Activated naive CD8-positive, alpha-beta T cell treated with anti-CD3 and anti-CD28 coated beads, Interleukin-2, amount 10 ng/mL, durations not matched to agents 7 days and 5 days (primary cell): ENCODE data around the gene FHIT. TPM values are rescaled to one million over a fixed set of nuclear protein-coding genes. Genes with fewer than 3 reads are reported as not detected.

ENCODE experiments used
- ATAC-seq: fragments of 150-1000 bp; cut with Tn5 transposase; one replicate; pipeline ENCODE4 v1.10.0; 2021; ENCODE audit warnings: low read depth, moderate library complexity
- POLR2A ChIA-PET: fragments of 350-600 bp; sonication (Branson Sonifier 250); formaldehyde crosslinking; loops from one replicate; lab custom pipeline; 2021; ENCODE audit warnings: antibody characterized with exemption; lab: Charles Lee
- DNase-seq: peaks from one replicate; pipeline ENCODE4 v3.0.0; 2021
- H3K27ac Mint-ChIP-seq: one replicate; pipeline ENCODE4 v1.8.0; 2022; ENCODE audit warnings: mild to moderate bottlenecking, mixed read lengths
- H3K27me3 Mint-ChIP-seq: one replicate; pipeline ENCODE4 v1.8.0; 2022; ENCODE audit warnings: mild to moderate bottlenecking, moderate library complexity, mixed read lengths
- H3K36me3 Mint-ChIP-seq: one replicate; pipeline ENCODE4 v1.8.0; 2021; ENCODE audit warnings: mild to moderate bottlenecking, mixed read lengths
- H3K4me1 Mint-ChIP-seq: one replicate; pipeline ENCODE4 v1.8.0; 2021; ENCODE audit warnings: mixed read lengths
- H3K4me3 Mint-ChIP-seq: one replicate; pipeline ENCODE4 v1.8.0; 2022; ENCODE audit warnings: mild to moderate bottlenecking, moderate library complexity, mixed read lengths
- H3K9me3 Mint-ChIP-seq: one replicate; pipeline ENCODE4 v1.8.0; 2021; ENCODE audit warnings: mixed read lengths
- total RNA-seq, 2 experiments: library from RNA; stranded (reverse); gene quantifications; one replicate each; pipeline ENCODE4 v1.2.3, GENCODE V29; 2021

The FHIT gene
- total RNA-seq, 2 experiments from 2014 or later: 3.7 to 5.8 TPM

- Mint-ChIP-seq H3K36me3 (no peaks in the 10 kb centered on the region), H3K4me1 (no peaks in the 10 kb centered on the region), H3K27me3 (no peaks in the 10 kb centered on the region), H3K9me3 (peaks cover 2% of the 10 kb centered on the region), H3K4me3 (no peak overlapping the region), H3K27ac (no peak overlapping the region)
- no peak for DNase-seq
- POLR2A ChIA-PET: no interaction called here
- no peak for ATAC-seq
Measured at GRCh38 chr3:60743631-60744164, 507.6 kb downstream of the FHIT start.

- no peaks in the 10 kb centered on the region for H3K36me3 Mint-ChIP-seq
- H3K27me3 Mint-ChIP-seq: no peaks in the 10 kb centered on the region
- no peaks in the 10 kb centered on the region for H3K9me3 Mint-ChIP-seq
- no peak for ATAC-seq
- H3K4me3 Mint-ChIP-seq: no peak overlapping the region
- POLR2A ChIA-PET: no interaction called here
- DNase-seq: no peak
- H3K4me1 Mint-ChIP-seq: no peaks in the 10 kb centered on the region
- no peak overlapping the region for H3K27ac Mint-ChIP-seq
Measured at GRCh38 chr3:60742606-60743145, 508.6 kb downstream of the FHIT start.

- Mint-ChIP-seq H3K9me3 (peaks cover 5% of the 10 kb centered on the region), H3K27ac (no peak overlapping the region), H3K27me3 (no peaks in the 10 kb centered on the region), H3K4me3 (no peak overlapping the region), H3K36me3 (no peaks in the 10 kb centered on the region), H3K4me1 (no peaks in the 10 kb centered on the region)
- ATAC-seq (no peak), DNase-seq (no peak)
- POLR2A ChIA-PET: no interaction called here
Measured at GRCh38 chr3:60737633-60738399, 513.4 kb downstream of the FHIT start.

- DNase-seq (no peak), ATAC-seq (no peak)
- Mint-ChIP-seq H3K4me1 (no peaks in the 10 kb centered on the region), H3K27ac (no peak overlapping the region), H3K9me3 (peaks cover 7% of the 10 kb centered on the region), H3K27me3 (no peaks in the 10 kb centered on the region), H3K36me3 (no peaks in the 10 kb centered on the region), H3K4me3 (no peak overlapping the region)
- POLR2A ChIA-PET: no interaction called here
Measured at GRCh38 chr3:60730371-60730770, 520.9 kb downstream of the FHIT start.

- Mint-ChIP-seq H3K36me3 (no peaks in the 10 kb centered on the region), H3K27ac (no peak overlapping the region), H3K27me3 (no peaks in the 10 kb centered on the region), H3K4me1 (no peaks in the 10 kb centered on the region), H3K4me3 (no peak overlapping the region), H3K9me3 (peaks cover 7% of the 10 kb centered on the region)
- no peak for ATAC-seq
- DNase-seq: no peak
- POLR2A ChIA-PET: no interaction called here
Measured at GRCh38 chr3:60729056-60729455, 522.2 kb downstream of the FHIT start.

GRCh38 chr3:60728006-60728405 is 523.2 kb downstream of the FHIT start:
- H3K4me1 Mint-ChIP-seq: no peaks in the 10 kb centered on the region
- ATAC-seq: no peak
- no peak overlapping the region for H3K4me3 Mint-ChIP-seq
- H3K36me3 Mint-ChIP-seq: no peaks in the 10 kb centered on the region
- peaks cover 3% of the 10 kb centered on the region for H3K9me3 Mint-ChIP-seq
- H3K27ac Mint-ChIP-seq: no peak overlapping the region
- POLR2A ChIA-PET: no interaction called here
- DNase-seq: no peak
- H3K27me3 Mint-ChIP-seq: no peaks in the 10 kb centered on the region

- Mint-ChIP-seq H3K27me3 (no peaks in the 10 kb centered on the region), H3K9me3 (peaks cover 1% of the 10 kb centered on the region), H3K36me3 (no peaks in the 10 kb centered on the region), H3K27ac (no peak overlapping the region), H3K4me3 (no peak overlapping the region), H3K4me1 (no peaks in the 10 kb centered on the region)
- ATAC-seq (no peak), DNase-seq (no peak)
- POLR2A ChIA-PET: no interaction called here
Measured at GRCh38 chr3:60720736-60721135, 530.5 kb downstream of the FHIT start.

- no peak for ATAC-seq
- no peak for DNase-seq
- H3K27ac Mint-ChIP-seq: no peak overlapping the region
- H3K27me3 Mint-ChIP-seq: no peaks in the 10 kb centered on the region
- no peak overlapping the region for H3K4me3 Mint-ChIP-seq
- POLR2A ChIA-PET: no interaction called here
- peaks cover 4% of the 10 kb centered on the region for H3K9me3 Mint-ChIP-seq
- H3K36me3 Mint-ChIP-seq: no peaks in the 10 kb centered on the region
- H3K4me1 Mint-ChIP-seq: no peaks in the 10 kb centered on the region
Measured at GRCh38 chr3:60716573-60716972, 534.7 kb downstream of the FHIT start.

- H3K27me3 Mint-ChIP-seq: no peaks in the 10 kb centered on the region
- H3K4me1 Mint-ChIP-seq: no peaks in the 10 kb centered on the region
- DNase-seq: no peak
- peaks cover 5% of the 10 kb centered on the region for H3K9me3 Mint-ChIP-seq
- H3K27ac Mint-ChIP-seq: no peak overlapping the region
- POLR2A ChIA-PET: no interaction called here
- ATAC-seq: no peak
- no peak overlapping the region for H3K4me3 Mint-ChIP-seq
- no peaks in the 10 kb centered on the region for H3K36me3 Mint-ChIP-seq
Measured at GRCh38 chr3:60708191-60708975, 542.9 kb downstream of the FHIT start.

GRCh38 chr3:60707452-60708020 is 543.7 kb downstream of the FHIT start:
- H3K9me3 Mint-ChIP-seq: peaks cover 5% of the 10 kb centered on the region
- no peaks in the 10 kb centered on the region for H3K4me1 Mint-ChIP-seq
- POLR2A ChIA-PET: no interaction called here
- no peaks in the 10 kb centered on the region for H3K36me3 Mint-ChIP-seq
- H3K27me3 Mint-ChIP-seq: no peaks in the 10 kb centered on the region
- no peak for DNase-seq
- no peak for ATAC-seq
- H3K4me3 Mint-ChIP-seq: no peak overlapping the region
- H3K27ac Mint-ChIP-seq: no peak overlapping the region

- DNase-seq (no peak), ATAC-seq (no peak)
- no peaks in the 10 kb centered on the region for H3K4me1 Mint-ChIP-seq
- H3K27ac Mint-ChIP-seq: no peak overlapping the region
- no peaks in the 10 kb centered on the region for H3K36me3 Mint-ChIP-seq
- H3K9me3 Mint-ChIP-seq: no peaks in the 10 kb centered on the region
- no peak overlapping the region for H3K4me3 Mint-ChIP-seq
- H3K27me3 Mint-ChIP-seq: no peaks in the 10 kb centered on the region
- POLR2A ChIA-PET: no interaction called here
Measured at GRCh38 chr3:60703956-60704736, 547.1 kb downstream of the FHIT start.

- Mint-ChIP-seq H3K4me1 (no peaks in the 10 kb centered on the region), H3K36me3 (no peaks in the 10 kb centered on the region), H3K9me3 (no peaks in the 10 kb centered on the region), H3K27ac (no peak overlapping the region), H3K27me3 (no peaks in the 10 kb centered on the region), H3K4me3 (no peak overlapping the region)
- DNase-seq: no peak
- no peak for ATAC-seq
- POLR2A ChIA-PET: no interaction called here
Measured at GRCh38 chr3:60703008-60703407, 548.2 kb downstream of the FHIT start.

- no peaks in the 10 kb centered on the region for H3K36me3 Mint-ChIP-seq
- peaks cover 3% of the 10 kb centered on the region for H3K9me3 Mint-ChIP-seq
- H3K27me3 Mint-ChIP-seq: no peaks in the 10 kb centered on the region
- H3K4me1 Mint-ChIP-seq: no peaks in the 10 kb centered on the region
- no peak overlapping the region for H3K4me3 Mint-ChIP-seq
- POLR2A ChIA-PET: no interaction called here
- no peak for ATAC-seq
- no peak overlapping the region for H3K27ac Mint-ChIP-seq
- no peak for DNase-seq
Measured at GRCh38 chr3:60698117-60698516, 553.1 kb downstream of the FHIT start.
